Right renal pelvis (tissue), 4 donors: ENCODE measurements around the gene MIX23. TPM values are rescaled to one million over a fixed set of nuclear protein-coding genes. Genes with fewer than 3 reads are reported as not detected.

ENCODE experiments used
- DNase-seq, 4 donors: peaks; one replicate each; pipeline ENCODE4 v3.0.0-alpha.2; 2013; ENCODE audit warnings: low read depth in 4 of 4, low spot score in 3 of 4, missing footprints in 1 of 4
- polyA plus RNA-seq, 4 donors: library from polyadenylated mRNA; unstranded; fragments of 120-200 nt; gene quantifications; one replicate each; pipeline ENCODE4 v1.2.1, GENCODE V29; 2013; ENCODE audit not compliant: insufficient read length in 4 of 4

Gene MIX23
- polyA plus RNA-seq, 4 donors, result 49.3 to 70.0 (median 65.3) TPM

GRCh38 chr3:122353893-122354401 is 29.1 kb downstream of the MIX23 start:
- DNase-seq, result no peak

- DNase-seq, result no peak
Measured at GRCh38 chr3:122353215-122353614, 29.8 kb downstream of the MIX23 start.

GRCh38 chr3:122351612-122352011 is 31.4 kb downstream of the MIX23 start:
- no peak for DNase-seq

GRCh38 chr3:122350814-122351418 is 32.1 kb downstream of the MIX23 start:
- no peak for DNase-seq

GRCh38 chr3:122349171-122349570 is 33.9 kb downstream of the MIX23 start:
- DNase-seq, result no peak

- DNase-seq, result no peak
Measured at GRCh38 chr3:122343654-122344053, 39.4 kb downstream of the MIX23 start.

- DNase-seq, result no peak
Measured at GRCh38 chr3:122342803-122343202, 40.2 kb downstream of the MIX23 start.

GRCh38 chr3:122332551-122332950 is 50.5 kb downstream of the MIX23 start:
- DNase-seq, result no peak

- DNase-seq, result no peak
Measured at GRCh38 chr3:122331886-122332285, 51.1 kb downstream of the MIX23 start.

GRCh38 chr3:122325769-122326168 is 57.3 kb downstream of the MIX23 start:
- no peak for DNase-seq

- DNase-seq, result no peak
Measured at GRCh38 chr3:122324871-122325323, 58.1 kb downstream of the MIX23 start, which contains the start of gene CSTA. Gene CSTA (plus strand): TSS chr3:122325248. CDS start chr3:122325293, 45 bp downstream.

GRCh38 chr3:122322095-122323075 is 60.6 kb downstream of the MIX23 start:
- no peak for DNase-seq

- no peak for DNase-seq
Measured at GRCh38 chr3:122318620-122319019, 64.4 kb downstream of the MIX23 start.

- no peak for DNase-seq
Measured at GRCh38 chr3:122316368-122316767, 66.7 kb downstream of the MIX23 start.

GRCh38 chr3:122315619-122316018 is 67.4 kb downstream of the MIX23 start:
- DNase-seq, result no peak

- DNase-seq, result no peak
Measured at GRCh38 chr3:122314228-122314876, 68.7 kb downstream of the MIX23 start.

- DNase-seq, result no peak
Measured at GRCh38 chr3:122313281-122313680, 69.8 kb downstream of the MIX23 start.

- no peak for DNase-seq
Measured at GRCh38 chr3:122312826-122313225, 70.2 kb downstream of the MIX23 start.

GRCh38 chr3:122310361-122310760 is 72.7 kb downstream of the MIX23 start:
- DNase-seq, result no peak
